Right lobe of liver (tissue), 6 donors: Measurements from ENCODE around the gene NAXE. TPM values are rescaled to one million over a fixed set of nuclear protein-coding genes. Genes with fewer than 3 reads are reported as not detected.

ENCODE experiments used
- ATAC-seq, 4 donors: fragments of 200-7000 bp; cut with Tn5 transposase; one replicate each; pipeline ENCODE4 v1.9.1; 2020; ENCODE audit warnings: mild to moderate bottlenecking in 4 of 4, moderate library complexity in 4 of 4
- DNase-seq, 3 donors: peaks; one replicate each; pipeline ENCODE4 v3.0.0-alpha.2; 2020
- H3K27ac ChIP-seq, 3 donors: fragments of 200-600 bp; one replicate each; pipeline ENCODE4 v1.8.0; 2022
- H3K27me3 ChIP-seq, 2 donors: fragments of 200-600 bp; one replicate each; pipeline ENCODE4 v1.8.0; 2022
- H3K36me3 ChIP-seq, 4 donors: fragments of 200-600 bp; sonication (generic) in 1 of 4; one replicate each; pipeline versions ENCODE4 v1.5.1 to v1.8.0; 2017 to 2022; ENCODE audit warnings: control low read depth in 1 of 4
- H3K4me1 ChIP-seq, 4 donors: fragments of 200-600 bp; sonication (generic) in 1 of 4; one replicate each; pipeline versions ENCODE4 v1.5.1 to v1.8.0; 2017 to 2022; ENCODE audit warnings: control low read depth in 1 of 4
- H3K4me3 ChIP-seq, 3 donors: fragments of 200-600 bp; one replicate each; pipeline ENCODE4 v1.8.0; 2022
- H3K9me3 ChIP-seq, 4 donors: fragments of 200-600 bp; sonication (generic) in 1 of 4; one replicate each; pipeline versions ENCODE4 v1.5.1 to v1.8.0; 2017 to 2022; ENCODE audit warnings: control low read depth in 1 of 4
- CTCF ChIP-seq, 4 donors: fragments of 200-600 bp in 3 of 4; fragments of 450-650 bp in 1 of 4; IDR thresholded peaks; one replicate each; pipeline versions ENCODE4 v1.5.1 to v1.8.0; 2016 to 2022; ENCODE audit warnings: antibody characterized with exemption in 4 of 4, mild to moderate bottlenecking in 2 of 4
- POLR2A ChIP-seq: fragments of 450-650 bp; IDR thresholded peaks from one replicate; pipeline ENCODE4 v1.6.1; 2017; ENCODE audit warnings: antibody characterized with exemption, mild to moderate bottlenecking
- WGBS: methylation state at CpG from one replicate; pipeline ENCODE4 v1.1.6; 2018; ENCODE audit warnings: low coverage, low lambda C conversion rate; ENCODE audit not compliant: insufficient coverage; ENCODE audit errors: missing lambda C conversion rate; 5-methylcytosine and 5-hydroxymethylcytosine counted together
- intact Hi-C, 2 donors: fragments of 100-400 bp; cut with DNase I; formaldehyde crosslinking; loops; one replicate each; pipeline versions ENCODE4 v1.11.2 to v1.14.1; 2022
- long read RNA-seq: library from polyadenylated mRNA; unstranded; transcript quantifications from one replicate; pipeline ENCODE4 v2.0.0, GENCODE V29; 2019
- total RNA-seq, 6 experiments: library from RNA; depleted of rRNA in 2 of 6; stranded (reverse); fragments of >200 nt in 2 of 6; fragmentation: NEBNext Ultra II Directional in 3 of 6; extraction: Animal tissue kit (Norgen Biotek cat#: 25700) in 3 of 6; gene quantifications; one replicate each; pipeline versions ENCODE4 v1.1.0 to v1.2.4, GENCODE V29; 2016 to 2023
- donor health status: DM: no; HTN: yes; CAD: no.
- donor health status: DM: no; HTN: no; CAD: no.
- donor health status: DM: no; HTN: no; CAD: no.
- donor health status: DM: no; HTN: yes; CAD: no.
- donor health status: DM: no; HTN: yes; CAD: no.

The NAXE gene
- 10 to 100 TPM; 37.7 to 72.3 (median 49.4) TPM for total RNA-seq
- long read RNA-seq, transcript NAXE-205 (2 exons, 529 nt), result minor isoform, 5 of 22 reads
- long read RNA-seq, transcript NAXE-203 (6 exons, 1,125 nt), result major isoform, 13 of 22 reads
- long read RNA-seq, partial matches to known transcripts, result 2 of 22 reads
- long read RNA-seq, other reads (novel, unspliced or antisense), result 1 of 22 reads

- peak; percentile 77 for TF ChIP-seq POLR2A
- TF ChIP-seq CTCF (IDR thresholded peaks at IDR 0.05), result no peak
Observed at GRCh38 chr1:156591432-156592157, at the start of gene NAXE. Gene NAXE (plus strand): TSS chr1:156591776. CDS start chr1:156591805, 29 bp downstream.

GRCh38 chr1:156543066-156543465 lies 48.5 kb upstream of the NAXE start:
- H3K27me3 ChIP-seq, result no peaks in the 10 kb centered on the region
- no peaks in the 10 kb centered on the region for H3K36me3 ChIP-seq
- no peaks in the 10 kb centered on the region for H3K4me1 ChIP-seq
- ATAC-seq (no peak), DNase-seq (no peak)
- intact Hi-C loops, result no loop called here
- no peak overlapping the region for H3K27ac ChIP-seq
- WGBS, result 60% methylated on average over 1 of the region's 1 CpG
- no peak overlapping the region for H3K4me3 ChIP-seq
- no peaks in the 10 kb centered on the region for H3K9me3 ChIP-seq
- no peak for TF ChIP-seq CTCF (IDR thresholded peaks at IDR 0.05)
- TF ChIP-seq POLR2A, result no peak

More at GRCh38 chr1:156591432-156592157, at the start of gene NAXE:
- DNase-seq, result peak; percentile 76 to 81 (median 77)
- Histone ChIP-seq H3K27me3 (no peaks in the 10 kb centered on the region), H3K9me3 (no peaks in the 10 kb centered on the region), H3K4me3 (peak within 1 kb of the TSS; percentile 57 to 81 (median 70)), H3K27ac (peak within 1 kb of the TSS; percentile 57 to 77 (median 58)), H3K4me1 (peaks cover 0 to 5% (median 0%) of the 10 kb centered on the region in 4 donors), H3K36me3 (peaks cover 0 to 10% (median 0%) of the 10 kb centered on the region in 4 donors)
- 2% methylated on average over 7 of the region's 60 CpGs for WGBS
- intact Hi-C loops, result no loop called here
- ATAC-seq, result peak; percentile 93 to 98 (median 94)

GRCh38 chr1:156544592-156545102 lies 46.9 kb upstream of the NAXE start:
- intact Hi-C loops, result no loop called here
- Histone ChIP-seq H3K36me3 (no peaks in the 10 kb centered on the region), H3K4me1 (no peaks in the 10 kb centered on the region), H3K9me3 (no peaks in the 10 kb centered on the region), H3K4me3 (no peak overlapping the region), H3K27ac (no peak overlapping the region), H3K27me3 (no peaks in the 10 kb centered on the region)
- TF ChIP-seq POLR2A, result no peak
- no peak for TF ChIP-seq CTCF (IDR thresholded peaks at IDR 0.05)
- no peak for ATAC-seq
- DNase-seq, result no peak
- whole genome bisulfite sequencing, result 100% methylated on average over 3 of the region's 3 CpGs

GRCh38 chr1:156546267-156546666 lies 45.3 kb upstream of the NAXE start:
- Histone ChIP-seq H3K4me1 (no peaks in the 10 kb centered on the region), H3K27ac (no peak overlapping the region), H3K4me3 (no peak overlapping the region), H3K27me3 (no peaks in the 10 kb centered on the region), H3K36me3 (no peaks in the 10 kb centered on the region), H3K9me3 (no peaks in the 10 kb centered on the region)
- WGBS, result 100% methylated on average over 2 of the region's 3 CpGs
- TF ChIP-seq CTCF (IDR thresholded peaks at IDR 0.05), result no peak
- TF ChIP-seq POLR2A, result no peak
- intact Hi-C loops, result no loop called here
- DNase-seq (no peak), ATAC-seq (no peak)
